K562 (cell line): ENCODE results near the gene NLGN2. TPM values are rescaled to one million over a fixed set of nuclear protein-coding genes. Genes with fewer than 3 reads are reported as not detected.
A peak's percentile ranks its signal among the peaks of the same experiment; 100 is the strongest.

Experiments
- ATAC-seq: fragments of 200-7000 bp; cut with Tn5 transposase; 3 replicates; pipeline ENCODE4 v1.9.1; 2020; ENCODE audit warnings: moderate library complexity
- BruUV-seq: library from RNA; stranded (reverse); fragments of 400-500 nt; replicated peaks from 2 replicates; lab custom pipeline; 2021; lab: Mats Ljungman, UMichigan
- CTCF ChIA-PET: fragments of 300-600 bp; formaldehyde crosslinking; extraction: SDS; loops from one replicate; lab custom pipeline; 2021; ENCODE audit warnings: low intra/inter-chr PET ratio; lab: Yijun Ruan, JAX
- POLR2A ChIA-PET: fragments of 300-600, 350-650 bp; sonication (Branson Sonifier 250); formaldehyde crosslinking; extraction: SDS; loops from one replicate; lab custom pipeline; 2021; ENCODE audit warnings: antibody characterized with exemption, inconsistent platforms; lab: Yijun Ruan, JAX
- DNase-seq, 4 experiments: peaks; one replicate each; pipeline versions ENCODE4 v3.0.0 to v3.0.0-alpha.2; 2011 to 2018; ENCODE audit warnings: low spot score in 3 of 4, mixed read lengths in 3 of 4; ENCODE audit errors: extremely low read depth in 1 of 4
- FAIRE-seq: peaks from 2 replicates; lab custom pipeline; 2011; peaks lifted over from hg19 to GRCh38; lab: Jason Lieb, UNC
- H2AFZ ChIP-seq: 2 replicates; pipeline ENCODE4 v1.6.0; 2011; ENCODE audit warnings: low read depth, low read length, control low read depth, inconsistent platforms
- H3K27ac ChIP-seq: fragments of 200-600 bp; 3 replicates; pipeline ENCODE4 v1.8.0; 2011; ENCODE audit warnings: low read depth, mild to moderate bottlenecking, control low read depth, inconsistent platforms, low read length, moderate library complexity, mixed read lengths; ENCODE audit errors: extremely low read depth
- H3K27me3 ChIP-seq, 2 experiments: fragments of 300-600 bp in 1 of 2; 2 replicates in 1 of 2; 3 replicates in 1 of 2; pipeline versions ENCODE4 v1.6.0 to v1.8.0; 2011; ENCODE audit warnings: inconsistent platforms in 2 of 2, low read length in 2 of 2, mild to moderate bottlenecking in 1 of 2, mixed read lengths in 1 of 2, moderate library complexity in 1 of 2; ENCODE audit not compliant: control insufficient read depth in 2 of 2, insufficient read depth in 2 of 2
- H3K36me3 ChIP-seq: fragments of 300-600 bp; 3 replicates; pipeline ENCODE4 v1.8.0; 2011; ENCODE audit warnings: mild to moderate bottlenecking, low read length, inconsistent platforms; ENCODE audit not compliant: control insufficient read depth, insufficient read depth
- H3K4me1 ChIP-seq, 2 experiments: fragments of 200-600 bp in 1 of 2; replicated peaks in 1 of 2; 2 replicates in 1 of 2; 3 replicates in 1 of 2; pipeline versions ENCODE4 v1.5.1 to v1.8.0; 2011; ENCODE audit warnings: inconsistent platforms in 2 of 2, low read length in 2 of 2, mild to moderate bottlenecking in 1 of 2, mixed read lengths in 1 of 2, moderate library complexity in 1 of 2; ENCODE audit not compliant: control insufficient read depth in 2 of 2, insufficient read depth in 2 of 2
- H3K4me2 ChIP-seq: 2 replicates; pipeline ENCODE4 v1.6.1; 2011; ENCODE audit warnings: low read length, control low read depth, inconsistent platforms, mixed read lengths; ENCODE audit not compliant: insufficient read depth
- H3K4me3 ChIP-seq: fragments of 200-600 bp; sonication (generic), shearing (Covaris generic); 2 replicates; pipeline ENCODE4 v1.5.1; 2016; ENCODE audit warnings: control low read depth, inconsistent platforms
- H3K79me2 ChIP-seq: fragments of 200-600 bp; 3 replicates; pipeline ENCODE4 v1.8.0; 2011; ENCODE audit warnings: low read length, inconsistent platforms; ENCODE audit not compliant: control insufficient read depth, insufficient read depth
- H3K9ac ChIP-seq, 2 experiments: 2 replicates each; pipeline versions ENCODE4 v1.6.0 to v1.6.1; 2011; ENCODE audit warnings: low read depth in 2 of 2, low read length in 2 of 2, control low read depth in 1 of 2, inconsistent platforms in 1 of 2, mild to moderate bottlenecking in 1 of 2, mixed read lengths in 1 of 2; ENCODE audit not compliant: insufficient read depth in 1 of 2
- H3K9me1 ChIP-seq: one replicate; pipeline ENCODE4 v1.6.0; 2011; ENCODE audit warnings: inconsistent platforms, mild to moderate bottlenecking, low read length, moderate library complexity; ENCODE audit not compliant: control insufficient read depth, insufficient read depth
- H3K9me3 ChIP-seq: replicated peaks from 2 replicates; pipeline ENCODE4 v1.5.1; 2011; ENCODE audit warnings: low read depth, low read length, inconsistent platforms; ENCODE audit not compliant: control insufficient read depth, insufficient read depth
- H4K20me1 ChIP-seq: replicated peaks from 2 replicates; pipeline ENCODE4 v1.6.1; 2011; ENCODE audit warnings: low read length, inconsistent platforms, mixed read lengths; ENCODE audit not compliant: control insufficient read depth, insufficient read depth
- CCAR2 ChIP-seq: fragments of 200-400 bp; formaldehyde crosslinking; IDR thresholded peaks from 2 replicates; pipeline ENCODE4 v1.6.1; 2017; ENCODE audit warnings: mild to moderate bottlenecking, low read depth, low read length
- COPS2 ChIP-seq: fragments of 450-650 bp; conservative IDR thresholded peaks from 2 replicates; pipeline ENCODE4 v1.6.1; 2016; ENCODE audit warnings: mild to moderate bottlenecking, moderate library complexity
- FOXA1 ChIP-seq: fragments of 450-650 bp; IDR thresholded peaks from 2 replicates; pipeline ENCODE4 v1.6.1; 2016; ENCODE audit warnings: mild to moderate bottlenecking, borderline replicate concordance
- FOXA3 ChIP-seq, 2 experiments: fragments of 450-650 bp in 1 of 2; sonication (generic) in 1 of 2; formaldehyde crosslinking; IDR thresholded peaks in 1 of 2; conservative IDR thresholded peaks in 1 of 2; 2 replicates each; pipeline versions ENCODE4 v1.4.0 to v1.8.0; 2020 to 2022; ENCODE audit warnings: mild to moderate bottlenecking in 2 of 2, missing genetic modification reagents in 1 of 2
- KAT7 ChIP-seq: sonication (generic); formaldehyde crosslinking; IDR thresholded peaks from 2 replicates; pipeline ENCODE4 v1.8.0; 2022; ENCODE audit warnings: missing genetic modification reagents, mild to moderate bottlenecking, borderline replicate concordance
- KAT8 ChIP-seq: fragments of 450-650 bp; IDR thresholded peaks from 2 replicates; pipeline ENCODE4 v1.6.1; 2016; ENCODE audit warnings: low read depth, mild to moderate bottlenecking
- NFIC ChIP-seq: fragments of 450-650 bp; IDR thresholded peaks from 2 replicates; pipeline ENCODE4 v1.6.1; 2017; ENCODE audit warnings: mild to moderate bottlenecking, inconsistent platforms
- NFIX ChIP-seq: fragments of 250-450 bp; sonication (Bioruptor Pico); IDR thresholded peaks from 2 replicates; pipeline ENCODE4 v1.4.0; 2020; ENCODE audit warnings: low read depth, mild to moderate bottlenecking, moderate library complexity
- SMAD3 ChIP-seq: fragments of 450-650 bp; formaldehyde crosslinking; conservative IDR thresholded peaks from 2 replicates; pipeline ENCODE4 v1.4.0; 2020; ENCODE audit warnings: mild to moderate bottlenecking
- SMARCB1 ChIP-seq: IDR thresholded peaks from 2 replicates; pipeline ENCODE4 v1.6.1; 2011; ENCODE audit warnings: improper control_type of control experiment, low read depth; ENCODE audit not compliant: insufficient read length
- USF2 ChIP-seq: sonication (generic); formaldehyde crosslinking; IDR thresholded peaks from 2 replicates; pipeline ENCODE4 v1.5.0; 2020; ENCODE audit warnings: missing genetic modification reagents
- YY1 ChIP-seq, 3 experiments: IDR thresholded peaks; 2 replicates each; pipeline ENCODE4 v1.6.1; 2011; ENCODE audit warnings: low read length in 2 of 3, mild to moderate bottlenecking in 2 of 3, moderate library complexity in 2 of 3, borderline replicate concordance in 1 of 3, control low read depth in 1 of 3, low read depth in 1 of 3; ENCODE audit not compliant: insufficient read depth in 3 of 3, insufficient replicate concordance in 2 of 3, control insufficient read depth in 1 of 3, insufficient read length in 1 of 3; ENCODE audit errors: extremely low read depth in 1 of 3
- ZFX ChIP-seq: sonication (generic); formaldehyde crosslinking; IDR thresholded peaks from 2 replicates; pipeline ENCODE4 v1.8.0; 2022; ENCODE audit warnings: mild to moderate bottlenecking, missing genetic modification reagents, moderate library complexity
- WGBS: fragments of 100-300 bp; shearing (Covaris generic); methylation state at CpG from one replicate; pipeline ENCODE4 v1.1.6; 2016; ENCODE audit warnings: low coverage, mixed read lengths; ENCODE audit not compliant: insufficient coverage; ENCODE audit errors: missing lambda C conversion rate; 5-methylcytosine and 5-hydroxymethylcytosine counted together
- in situ Hi-C: fragments of 300-500 bp; cut with MboI; formaldehyde crosslinking; loops from 4 replicates; pipeline ENCODE4 v1.15.0; 2018; ENCODE audit warnings: inconsistent platforms, mixed read lengths
- intact Hi-C: fragments of 100-400 bp; cut with micrococcal nuclease; formaldehyde crosslinking; loops from 2 replicates; pipeline ENCODE4 v1.14.2; 2022
- polyA plus RNA-seq, 8 experiments: library from polyadenylated mRNA; depleted of rRNA in 4 of 8; stranded (reverse) in 5 of 8; unstranded in 3 of 8; fragments of >200 nt; fragmentation: Nextera tagmentation in 2 of 8; fragmentation: Illumina TruSeq in 1 of 8; extraction: Ambion mirVana in 2 of 8; extraction: Trizol in 1 of 8; gene quantifications; 2 replicates each; pipeline versions ENCODE4 v1.2.1 to v1.2.3, GENCODE V29; 2011 to 2014; ENCODE audit warnings: inconsistent platforms in 1 of 8, missing spikeins in 1 of 8
- total RNA-seq, 7 experiments: library from RNA; depleted of rRNA in 6 of 7; stranded (reverse); fragments of >200 nt in 6 of 7; fragmentation: Illumina TruSeq in 2 of 7; extraction: Trizol in 2 of 7; gene quantifications; 2 replicates each; pipeline versions ENCODE4 v1.2.1 to v1.2.3, GENCODE V29; 2011 to 2021; ENCODE audit warnings: low replicate concordance in 1 of 7
- TF ChIP-seq, protein P1 (sequence below): fragments of 450-650 bp; formaldehyde crosslinking; IDR thresholded peaks from 2 replicates; pipeline ENCODE4 v1.4.0; 2020; ENCODE audit warnings: mild to moderate bottlenecking, moderate library complexity
- TF ChIP-seq, protein P2 (sequence below): sonication (generic); formaldehyde crosslinking; IDR thresholded peaks from 2 replicates; pipeline ENCODE4 v1.9.0; 2022; ENCODE audit warnings: mild to moderate bottlenecking, missing genetic modification reagents
- TF ChIP-seq, protein P3 (sequence below): fragments of 250-450 bp; sonication (Bioruptor Pico); IDR thresholded peaks from 2 replicates; pipeline ENCODE4 v1.4.0; 2020; ENCODE audit warnings: borderline replicate concordance

Gene NLGN2
- total and polyA plus RNA-seq, 9 of the 15 experiments (the other 6 are each of a cell fraction or from before 2014, with no cell fraction given) = 0.11 to 7.8 (median 0.77) TPM

GRCh38 chr17:7440113-7440833 lies 32.6 kb downstream of the NLGN2 start:
- DNase-seq (peak; percentile 19 to 37 (median 30)), FAIRE-seq (no peak), ATAC-seq (no peak)
- Histone ChIP-seq H2AFZ (0 out of 2 replicates have a peak overlapping the region, but pooled peaks have one; percentile 52), H3K9me1 (peaks cover 3% of the 10 kb centered on the region), H4K20me1 (no peaks in the 10 kb centered on the region), H3K9me3 (no peaks in the 10 kb centered on the region), H3K36me3 (no peaks in the 10 kb centered on the region), H3K4me3 (no peak overlapping the region), H3K4me2 (peak overlapping the region; percentile 54), H3K9ac (peak overlapping the region in 1 of 2 experiments; percentile 84; a peak in 3 of 4 replicates), H3K27ac (no peak overlapping the region), H3K79me2 (peaks cover 7% of the 10 kb centered on the region; the same call in 2 of the 3 replicates), H3K4me1 (peaks cover 20 to 73% of the 10 kb centered on the region in 2 experiments; a peak in 4 of 5 replicates), H3K27me3 (no peaks in the 10 kb centered on the region)
- in situ Hi-C loops = no loop called here
- POLR2A ChIA-PET = interaction anchor here (0.6 to 2.0 kb wide), 5 partner anchors 37 to 116 kb away, joined by 3 to 8 read pairs (median 4); partner anchors contain the start of gene ZBTB4
- no TSS peak for BruUV-seq
- WGBS = 37% methylated on average over 22 of the region's 46 CpGs
- CTCF ChIA-PET = no interaction called here
- intact Hi-C loops = no loop called here
- TF ChIP-seq, protein P1, sequence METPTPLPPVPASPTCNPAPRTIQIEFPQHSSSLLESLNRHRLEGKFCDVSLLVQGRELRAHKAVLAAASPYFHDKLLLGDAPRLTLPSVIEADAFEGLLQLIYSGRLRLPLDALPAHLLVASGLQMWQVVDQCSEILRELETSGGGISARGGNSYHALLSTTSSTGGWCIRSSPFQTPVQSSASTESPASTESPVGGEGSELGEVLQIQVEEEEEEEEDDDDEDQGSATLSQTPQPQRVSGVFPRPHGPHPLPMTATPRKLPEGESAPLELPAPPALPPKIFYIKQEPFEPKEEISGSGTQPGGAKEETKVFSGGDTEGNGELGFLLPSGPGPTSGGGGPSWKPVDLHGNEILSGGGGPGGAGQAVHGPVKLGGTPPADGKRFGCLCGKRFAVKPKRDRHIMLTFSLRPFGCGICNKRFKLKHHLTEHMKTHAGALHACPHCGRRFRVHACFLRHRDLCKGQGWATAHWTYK = no peak
- TF ChIP-seq NFIC = peak; percentile 92
- peak; percentile 32; the same call in 1 of the 2 replicates for TF ChIP-seq USF2 (CRISPR knock-in tag)
- TF ChIP-seq CCAR2 = no peak
- TF ChIP-seq, protein P2, sequence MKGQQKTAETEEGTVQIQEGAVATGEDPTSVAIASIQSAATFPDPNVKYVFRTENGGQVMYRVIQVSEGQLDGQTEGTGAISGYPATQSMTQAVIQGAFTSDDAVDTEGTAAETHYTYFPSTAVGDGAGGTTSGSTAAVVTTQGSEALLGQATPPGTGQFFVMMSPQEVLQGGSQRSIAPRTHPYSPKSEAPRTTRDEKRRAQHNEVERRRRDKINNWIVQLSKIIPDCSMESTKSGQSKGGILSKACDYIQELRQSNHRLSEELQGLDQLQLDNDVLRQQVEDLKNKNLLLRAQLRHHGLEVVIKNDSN (CRISPR knock-in tag) = peak; percentile 73
- TF ChIP-seq, protein P3, sequence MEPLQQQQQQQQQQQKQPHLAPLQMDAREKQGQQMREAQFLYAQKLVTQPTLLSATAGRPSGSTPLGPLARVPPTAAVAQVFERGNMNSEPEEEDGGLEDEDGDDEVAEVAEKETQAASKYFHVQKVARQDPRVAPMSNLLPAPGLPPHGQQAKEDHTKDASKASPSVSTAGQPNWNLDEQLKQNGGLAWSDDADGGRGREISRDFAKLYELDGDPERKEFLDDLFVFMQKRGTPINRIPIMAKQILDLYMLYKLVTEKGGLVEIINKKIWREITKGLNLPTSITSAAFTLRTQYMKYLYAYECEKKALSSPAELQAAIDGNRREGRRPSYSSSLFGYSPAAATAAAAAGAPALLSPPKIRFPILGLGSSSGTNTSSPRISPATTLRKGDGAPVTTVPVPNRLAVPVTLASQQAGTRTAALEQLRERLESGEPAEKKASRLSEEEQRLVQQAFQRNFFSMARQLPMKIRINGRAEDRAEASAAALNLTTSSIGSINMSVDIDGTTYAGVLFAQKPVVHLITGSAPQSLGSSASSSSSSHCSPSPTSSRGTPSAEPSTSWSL (CRISPR knock-in tag) = no peak
- no peak for TF ChIP-seq NFIX (CRISPR knock-in tag)
- TF ChIP-seq YY1 (IDR thresholded peaks at IDR 0.05; ENCODE audit: borderline replicate concordance in 1 of 3, control insufficient read depth in 1 of 3, extremely low read depth in 1 of 3, insufficient read depth in 3 of 3, insufficient read length in 1 of 3, insufficient replicate concordance in 2 of 3, low read depth in 1 of 3, low read length in 2 of 3) = no peak
- TF ChIP-seq ZFX (CRISPR knock-in tag) = peak; percentile 12; the same call in 1 of the 2 replicates
- no peak for TF ChIP-seq SMAD3
- TF ChIP-seq FOXA3 (CRISPR knock-in tag; conservative IDR thresholded peaks at IDR 0.05 in 1 of 2, IDR thresholded peaks at IDR 0.05 in 1 of 2) = no peak
- 0 out of 2 replicates have a peak, but pooled peaks have one; percentile 31 for TF ChIP-seq KAT7 (CRISPR knock-in tag)
- TF ChIP-seq KAT8 = no peak
- no peak for TF ChIP-seq SMARCB1
- TF ChIP-seq FOXA1 = no peak
- no peak for TF ChIP-seq COPS2
